Endothelial cell of umbilical vein (primary cell): Measurements from ENCODE around the gene STX12. TPM values are rescaled to one million over a fixed set of nuclear protein-coding genes. Genes with fewer than 3 reads are reported as not detected.

ENCODE experiments used
- BruUV-seq: library from RNA; stranded (reverse); fragments of 400-500 nt; replicated peaks from 2 replicates; lab custom pipeline; 2021; lab: Mats Ljungman, UMichigan
- CTCF ChIA-PET: fragments of 300-600, 350-600 bp; sonication (Branson Sonifier 250); formaldehyde crosslinking; loops from one replicate; lab custom pipeline; 2021; ENCODE audit warnings: antibody characterized with exemption, inconsistent platforms; lab: Charles Lee
- POLR2A ChIA-PET: fragments of 300-600, 350-600 bp; sonication (Branson Sonifier 250); formaldehyde crosslinking; loops from one replicate; lab custom pipeline; 2021; ENCODE audit warnings: antibody characterized with exemption, inconsistent platforms; lab: Charles Lee
- DNase-seq: peaks from one replicate; pipeline ENCODE4 v3.0.0-alpha.2; 2011; ENCODE audit warnings: low read depth, low spot score
- FAIRE-seq: peaks from 2 replicates; lab custom pipeline; 2011; peaks lifted over from hg19 to GRCh38; lab: Jason Lieb, UNC
- H2AFZ ChIP-seq: 2 replicates; pipeline ENCODE4 v1.6.0; 2012; ENCODE audit warnings: low read depth, low read length, control low read depth, inconsistent platforms
- H3K27ac ChIP-seq: 2 replicates; pipeline ENCODE4 v1.5.1; 2011; ENCODE audit warnings: low read depth, mild to moderate bottlenecking, control low read depth, low read length, moderate library complexity; ENCODE audit not compliant: insufficient read depth
- H3K27me3 ChIP-seq, 2 experiments: 2 replicates each; pipeline versions ENCODE4 v1.6.0 to v1.6.1; 2011; ENCODE audit warnings: low read length in 2 of 2, mixed read lengths in 1 of 2; ENCODE audit not compliant: control insufficient read depth in 2 of 2, insufficient read depth in 2 of 2
- H3K36me3 ChIP-seq, 2 experiments: 2 replicates in 1 of 2; 3 replicates in 1 of 2; pipeline ENCODE4 v1.5.1; 2011; ENCODE audit warnings: low read length in 2 of 2, mild to moderate bottlenecking in 1 of 2, moderate library complexity in 1 of 2; ENCODE audit not compliant: control insufficient read depth in 2 of 2, insufficient read depth in 2 of 2; ENCODE audit errors: extremely low read depth in 1 of 2
- H3K4me1 ChIP-seq: 3 replicates; pipeline ENCODE4 v1.5.1; 2011; ENCODE audit warnings: mild to moderate bottlenecking, low read length; ENCODE audit not compliant: control insufficient read depth, insufficient read depth; ENCODE audit errors: extremely low read depth
- H3K4me2 ChIP-seq: 2 replicates; pipeline ENCODE4 v1.6.1; 2011; ENCODE audit warnings: low read length, control low read depth, mixed read lengths; ENCODE audit not compliant: insufficient read depth
- H3K4me3 ChIP-seq, 3 experiments: fragments of 200-600 bp in 1 of 3; sonication (generic), shearing (Covaris generic) in 1 of 3; replicated peaks in 1 of 3; 2 replicates each; pipeline ENCODE4 v1.5.1; 2011 to 2016; ENCODE audit warnings: control low read depth in 3 of 3, low read length in 3 of 3, mild to moderate bottlenecking in 2 of 3, inconsistent platforms in 1 of 3, low read depth in 1 of 3, moderate library complexity in 1 of 3; ENCODE audit not compliant: insufficient read depth in 1 of 3
- H3K79me2 ChIP-seq: 2 replicates; pipeline ENCODE4 v1.6.0; 2012; ENCODE audit warnings: low read length, inconsistent platforms; ENCODE audit not compliant: control insufficient read depth, insufficient read depth
- H3K9ac ChIP-seq: replicated peaks from 2 replicates; pipeline ENCODE3; 2011; ENCODE audit warnings: low read length, control low read depth; ENCODE audit not compliant: insufficient read depth; ENCODE audit errors: extremely low read depth
- H3K9me1 ChIP-seq: replicated peaks from 3 replicates; pipeline ENCODE4 v1.6.0; 2011; ENCODE audit warnings: mild to moderate bottlenecking, low read length; ENCODE audit not compliant: control insufficient read depth, insufficient read depth; ENCODE audit errors: extremely low read depth
- H3K9me3 ChIP-seq: replicated peaks from 2 replicates; pipeline ENCODE4 v1.5.1; 2012; ENCODE audit warnings: low read length, inconsistent platforms; ENCODE audit not compliant: control insufficient read depth, insufficient read depth
- H4K20me1 ChIP-seq: replicated peaks from 2 replicates; pipeline ENCODE3; 2011; ENCODE audit warnings: mild to moderate bottlenecking, low read length; ENCODE audit not compliant: control insufficient read depth, insufficient read depth; ENCODE audit errors: extremely low read depth
- CTCF ChIP-seq, 2 donors: IDR thresholded peaks; 1 replicate in 1 of 2; 2 replicates in 1 of 2; pipeline ENCODE4 v1.5.1; 2011; ENCODE audit warnings: low read length in 2 of 2, mild to moderate bottlenecking in 2 of 2, moderate library complexity in 2 of 2, control low read depth in 1 of 2, inconsistent platforms in 1 of 2, low read depth in 1 of 2; ENCODE audit not compliant: insufficient read depth in 1 of 2; ENCODE audit errors: extremely low read depth in 1 of 2
- EZH2 ChIP-seq: IDR thresholded peaks from 2 replicates; pipeline ENCODE4 v1.6.1; 2012; ENCODE audit warnings: borderline replicate concordance, low read depth, mild to moderate bottlenecking, moderate library complexity, low read length, inconsistent platforms; ENCODE audit not compliant: severe bottlenecking
- MAX ChIP-seq: IDR thresholded peaks from 2 replicates; pipeline ENCODE4 v1.6.1; 2011; ENCODE audit not compliant: insufficient read depth, insufficient read length
- POLR2A ChIP-seq: IDR thresholded peaks from 2 replicates; pipeline ENCODE4 v1.6.1; 2012; ENCODE audit warnings: low read depth, mild to moderate bottlenecking, control low read depth, low read length
- POLR2AphosphoS5 ChIP-seq: IDR thresholded peaks from 2 replicates; pipeline ENCODE4 v1.6.1; 2012; ENCODE audit warnings: low read depth, mild to moderate bottlenecking, control low read depth, low read length, moderate library complexity; ENCODE audit not compliant: insufficient read depth
- dilution Hi-C: fragments of 300-500 bp; cut with MboI; formaldehyde crosslinking; loops from one replicate; pipeline ENCODE4 v1.15.0; 2019; ENCODE audit warnings: low sequenced_read_pairs; ENCODE audit not compliant: extremely low pct_ligation_motif_present
- intact Hi-C: fragments of 100-400 bp; cut with micrococcal nuclease; formaldehyde crosslinking; loops from one replicate; pipeline ENCODE4 v1.10.0; 2022
- polyA plus RNA-seq, 4 experiments: library from polyadenylated mRNA; depleted of rRNA in 3 of 4; stranded (reverse) in 3 of 4; unstranded in 1 of 4; fragments of >200 nt; gene quantifications; 2 replicates each; pipeline versions ENCODE4 v1.2.1 to v1.2.3, GENCODE V29; 2011 to 2012; ENCODE audit warnings: missing spikeins in 1 of 4
- total RNA-seq: library from RNA; stranded (reverse); gene quantifications from 2 replicates; pipeline ENCODE4 v1.2.3, GENCODE V29; 2021

Gene STX12
- total and polyA plus RNA-seq, 2 donors (not counting 3 experiments of a cell fraction or from before 2014, with no cell fraction given), result 28.7 to 90.3 TPM

- peaks cover 13% of the 10 kb centered on the region for H3K4me1 ChIP-seq
- H3K9me1 ChIP-seq, result no peaks in the 10 kb centered on the region
- H3K9me3 ChIP-seq, result no peaks in the 10 kb centered on the region
- peak within 1 kb of the TSS; percentile 97 for H2AFZ ChIP-seq
- ChIA-PET CTCF (interaction anchor here (0.6 to 2.9 kb wide), 16 partner anchors 13 to 281 kb away, joined by 3 to 32 read pairs (median 4); partner anchors contain the start of genes IFI6 and STX12), POLR2A (interaction anchor here (0.6 to 2.3 kb wide), 4 partner anchors 48 to 194 kb away, joined by 8 to 18 read pairs (median 10); partner anchors contain the start of genes IFI6, PPP1R8 and STX12)
- dilution Hi-C loops, result no loop called here
- FAIRE-seq (peak; percentile 99), DNase-seq (peak; percentile 100)
- H3K27me3 ChIP-seq, result no peaks in the 10 kb centered on the region
- H3K4me2 ChIP-seq, result peak within 1 kb of the TSS; percentile 99
- no peaks in the 10 kb centered on the region for H4K20me1 ChIP-seq
- TSS peak; percentile 22 for BruUV-seq
- peak within 1 kb of the TSS; percentile 92 for H3K9ac ChIP-seq
- H3K27ac ChIP-seq, result peak within 1 kb of the TSS; percentile 73
- H3K36me3 ChIP-seq, result no peaks in the 10 kb centered on the region
- no peaks in the 10 kb centered on the region for H3K79me2 ChIP-seq
- intact Hi-C loops, result loop anchor here (1.0 kb wide), 4 partner anchors 48 to 105 kb away; partner anchors contain the start of genes IFI6, PPP1R8 and STX12
- peak within 1 kb of the TSS; percentile 86 to 97 (median 92) for H3K4me3 ChIP-seq
- TF ChIP-seq MAX (peak; percentile 96), POLR2A (peak; percentile 49), POLR2AphosphoS5 (peak; percentile 84), EZH2 (no peak), CTCF (IDR thresholded peaks at IDR 0.05; ENCODE audit: extremely low read depth in 1 of 2, insufficient read depth in 1 of 2, low read depth in 1 of 2, low read length in 2 of 2) (peak; percentile 48 to 70)
Measured at GRCh38 chr1:27725374-27726172, 47.4 kb upstream of the STX12 start, which contains the start of gene FAM76A. TSS of gene FAM76A (plus strand) at chr1:27725961. CDS start at chr1:27726081, 120 bp downstream.
